Activated gamma-delta T cell treated with Interleukin-2 at 50 U/mL for 16 hours (primary cell): ENCODE measurements around the gene MORN3.
"Not testable (repeated sequence)": the region's sequence is repeated elsewhere in the genome, so short reads cannot be mapped to it uniquely, and the experiment has no call there.

Experiments used
- DNase-seq: peaks from one replicate; pipeline ENCODE4 v3.0.0-alpha.2; 2020

Gene MORN3

GRCh38 chr12:121669521-121669900 is at the start of gene MORN3:
MORN3 (minus strand) TSS chr12:121669654; CDS start chr12:121669483, 171 bp downstream.
- no peak for DNase-seq

GRCh38 chr12:121718653-121719239 is 49.3 kb upstream of the MORN3 start:
- DNase-seq = no peak

GRCh38 chr12:121717041-121717699 is 47.7 kb upstream of the MORN3 start:
- no peak for DNase-seq

DNA sequence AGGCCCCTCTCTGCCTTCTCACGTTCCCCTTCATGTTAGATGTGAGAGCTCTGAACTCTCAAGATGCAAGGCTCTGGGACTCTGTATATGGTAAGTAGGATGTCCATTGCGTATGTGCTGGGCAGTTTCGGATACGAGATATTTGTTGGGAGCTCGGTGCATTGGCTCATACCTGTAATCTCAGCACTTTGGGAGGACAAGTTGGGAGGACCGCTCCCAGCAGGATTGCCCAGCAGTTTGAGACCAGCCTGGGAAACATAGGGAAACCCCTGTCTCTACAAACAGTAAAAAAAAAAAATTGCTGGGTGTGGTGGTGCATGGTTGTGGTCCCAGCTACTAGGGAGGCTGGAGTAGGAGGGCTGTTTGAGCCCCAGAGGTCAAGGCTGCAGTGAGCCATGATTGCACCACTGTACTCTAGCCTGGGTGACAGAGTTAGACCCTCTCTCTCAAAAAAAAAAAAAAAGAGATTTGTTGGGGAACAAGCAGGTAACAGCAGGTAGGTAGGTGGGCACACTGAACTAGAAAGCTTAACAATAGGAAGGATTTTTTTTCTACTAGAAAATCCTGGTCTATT is 46.5 kb upstream of the MORN3 start:
- no peak for DNase-seq

DNA sequence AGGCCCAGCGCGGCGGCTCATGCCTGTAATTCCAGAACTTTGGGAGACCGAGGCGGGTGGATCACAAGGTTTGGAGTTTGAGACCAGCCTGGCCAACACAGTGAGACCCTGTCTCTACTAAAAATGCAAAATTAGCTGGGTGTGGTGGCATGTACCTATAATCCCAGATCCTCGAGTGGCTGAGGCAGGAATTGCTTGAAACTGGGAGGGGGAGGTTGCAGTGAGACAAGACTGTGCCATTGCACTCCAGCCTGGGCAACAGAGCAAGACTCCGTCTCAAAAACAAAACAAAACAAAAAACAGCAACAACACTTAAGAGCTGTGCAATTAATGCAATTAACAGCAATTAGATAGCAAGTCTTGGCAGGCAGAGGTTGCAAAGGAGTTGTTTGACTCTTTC is 45.6 kb upstream of the MORN3 start:
- not testable (repeated sequence) for DNase-seq

DNA sequence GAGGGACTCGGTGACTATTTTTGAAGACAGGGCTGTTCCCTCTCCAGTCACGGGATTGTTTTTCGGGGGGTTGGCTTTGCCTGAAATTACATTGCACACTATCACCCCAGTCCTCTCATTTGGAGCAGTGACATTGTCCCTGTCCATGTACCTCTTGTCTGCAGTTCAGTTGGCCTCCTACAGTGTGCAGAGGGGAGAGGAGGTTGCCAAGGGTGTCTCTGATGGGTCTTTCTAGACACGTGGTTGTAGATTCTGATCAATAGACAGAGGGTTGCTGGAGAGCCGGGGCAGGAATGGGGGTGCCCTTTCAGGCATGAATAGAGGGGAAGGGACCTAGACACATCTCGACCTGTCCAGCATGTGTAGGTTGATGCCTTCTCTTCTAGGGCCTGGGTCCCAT is 44.3 kb upstream of the MORN3 start:
- DNase-seq = no peak

GRCh38 chr12:121713257-121713777 is 43.9 kb upstream of the MORN3 start:
- no peak for DNase-seq

DNA sequence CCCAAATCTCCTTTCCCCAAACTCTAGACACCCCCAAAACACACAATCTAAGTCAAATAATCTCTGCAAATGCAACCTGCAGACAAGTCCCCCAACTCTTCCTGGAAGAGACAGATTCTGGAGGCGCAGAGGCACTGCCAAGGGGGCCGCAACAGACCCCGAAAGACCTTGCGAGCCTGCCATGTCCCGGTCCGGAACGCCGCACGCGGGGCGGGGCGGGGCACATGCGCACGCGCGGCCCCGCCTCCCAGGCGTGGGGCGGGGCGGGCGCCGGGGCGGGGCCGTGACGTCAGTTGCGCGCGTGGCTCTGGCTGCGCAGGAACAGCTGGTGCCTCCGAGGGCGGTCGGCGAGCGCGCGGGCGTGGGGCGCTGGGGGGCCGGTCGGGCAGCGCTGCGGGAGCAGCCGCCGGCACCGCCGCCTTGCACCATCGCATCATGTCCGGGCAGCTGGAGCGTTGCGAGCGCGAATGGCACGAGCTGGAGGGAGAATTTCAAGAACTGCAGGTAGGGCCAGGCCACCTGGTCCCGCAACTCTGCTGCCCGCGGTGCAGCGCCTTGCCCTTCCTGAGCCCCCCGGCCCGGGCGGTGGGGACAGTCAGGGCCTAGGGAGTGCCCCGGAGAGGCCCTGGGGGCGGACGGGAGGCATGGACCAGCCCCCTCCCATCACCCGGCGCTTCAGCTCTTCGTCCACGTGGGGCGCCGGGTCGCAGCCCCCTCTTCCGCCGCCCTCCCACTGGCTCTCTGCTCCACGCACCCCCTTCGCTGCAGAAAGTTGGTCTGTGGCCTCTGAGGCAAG is 43.2 kb upstream of the MORN3 start, which contains the start of gene TMEM120B:
Gene TMEM120B, plus strand, starts transcription at position 292 of the 796 bp plus-strand sequence. Its CDS starts 144 bp downstream, at position 436.
- DNase-seq = peak; percentile 77

DNA sequence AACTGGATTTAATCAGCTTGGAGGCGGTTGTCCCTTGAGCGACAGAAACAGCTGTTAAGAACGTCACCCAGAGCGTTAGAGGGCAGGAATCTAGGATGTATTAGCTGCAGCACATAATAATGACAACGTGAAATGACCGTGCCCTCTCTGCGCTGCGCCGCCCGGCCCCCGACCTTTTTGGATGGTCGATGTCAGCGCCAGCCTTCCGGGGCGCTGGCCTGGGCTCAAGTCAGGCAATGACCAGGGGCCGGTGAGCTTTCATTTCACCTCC is 42.7 kb upstream of the MORN3 start:
- DNase-seq = no peak

- no peak for DNase-seq
Measured at GRCh38 chr12:121711361-121712189, 42.1 kb upstream of the MORN3 start.

- no peak for DNase-seq
Measured at GRCh38 chr12:121709478-121709961, 40.1 kb upstream of the MORN3 start.

DNA sequence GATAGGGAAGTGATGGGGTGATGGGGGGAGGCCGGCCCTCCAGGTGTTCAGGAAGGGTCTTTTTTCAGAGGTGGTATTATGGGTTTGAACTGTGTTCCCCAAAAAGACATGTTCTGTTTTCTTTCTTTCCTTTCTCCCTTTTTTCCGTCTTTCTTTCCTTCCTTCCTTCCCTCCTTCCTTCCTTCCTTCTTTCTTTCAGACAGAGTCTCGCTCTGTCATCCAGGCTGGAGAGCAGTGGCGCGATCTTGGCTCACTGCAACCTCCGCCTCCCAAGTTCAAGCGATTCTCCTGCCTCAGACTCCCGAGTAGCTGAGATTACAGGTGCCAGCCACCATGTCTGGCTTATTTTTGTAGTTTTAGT is 39.6 kb upstream of the MORN3 start:
- not testable (repeated sequence) for DNase-seq

GRCh38 chr12:121708313-121709063 is 39.0 kb upstream of the MORN3 start:
- no peak for DNase-seq

GRCh38 chr12:121705514-121705913 is 36.1 kb upstream of the MORN3 start:
- no peak for DNase-seq

DNA sequence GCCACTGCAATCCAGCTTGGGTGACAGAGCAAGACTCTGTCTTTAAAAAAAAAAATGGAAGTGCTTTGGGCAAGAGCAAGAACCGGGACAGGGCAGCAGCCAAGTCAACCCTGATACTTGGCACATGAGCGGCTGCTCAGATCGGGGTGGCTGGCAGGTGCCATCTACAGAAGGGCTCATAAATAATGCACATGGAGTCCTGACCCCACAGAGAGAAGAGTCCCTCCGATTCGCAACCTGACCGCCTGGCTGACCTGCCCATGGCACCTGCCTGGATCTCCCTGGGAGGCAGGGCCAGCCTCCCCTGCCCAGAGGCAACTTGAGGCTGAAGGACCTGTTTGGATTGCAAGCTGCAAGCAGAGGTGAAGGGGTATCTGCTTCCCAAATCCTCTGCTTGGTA is 33.5 kb upstream of the MORN3 start:
- DNase-seq = no peak

GRCh38 chr12:121701667-121702277 is 32.3 kb upstream of the MORN3 start:
- no peak for DNase-seq

DNA sequence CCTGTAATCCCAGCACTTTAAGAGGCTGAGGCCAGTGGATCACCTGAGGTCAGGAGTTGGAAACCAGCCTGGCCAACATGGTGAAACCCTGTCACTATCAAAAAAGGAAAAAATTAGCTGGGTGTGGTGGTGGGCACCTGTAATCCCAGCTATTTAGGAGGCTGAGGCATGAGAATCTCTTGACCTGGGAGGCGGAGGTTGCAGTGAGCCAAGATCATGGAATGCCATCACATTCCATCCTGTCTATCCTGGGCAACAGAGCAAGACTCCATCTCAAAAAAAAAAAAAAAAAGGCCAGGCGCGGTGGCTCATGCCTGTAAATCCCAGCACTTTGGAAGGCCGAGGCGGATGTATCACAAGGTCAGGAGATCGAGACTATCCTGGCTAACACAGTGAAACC is 28.4 kb upstream of the MORN3 start:
- DNase-seq = not testable (repeated sequence)

- no peak for DNase-seq
Measured at GRCh38 chr12:121697093-121697698, 27.7 kb upstream of the MORN3 start.

- DNase-seq = no peak
Measured at GRCh38 chr12:121693155-121693687, 23.8 kb upstream of the MORN3 start.

DNA sequence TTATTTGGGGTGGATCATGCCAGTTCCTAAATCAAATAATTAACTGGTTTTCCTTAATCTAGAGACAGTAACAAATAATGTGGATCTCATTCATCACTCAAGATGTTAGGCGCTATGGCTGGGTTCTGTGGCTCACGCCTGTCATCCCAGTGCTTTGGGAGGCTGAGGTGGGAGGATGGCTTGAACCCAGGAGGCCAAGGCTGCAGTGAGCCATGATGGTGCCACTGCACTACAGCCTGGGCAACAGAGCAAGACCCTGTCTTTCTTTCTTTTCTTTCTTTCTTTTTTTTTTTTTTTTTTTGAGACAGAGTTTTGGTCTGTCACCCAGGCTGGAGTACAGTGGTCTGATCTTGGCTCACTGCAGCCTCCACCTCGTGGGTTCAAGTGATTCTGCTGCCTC is 23.3 kb upstream of the MORN3 start:
- DNase-seq = not testable (repeated sequence)

DNA sequence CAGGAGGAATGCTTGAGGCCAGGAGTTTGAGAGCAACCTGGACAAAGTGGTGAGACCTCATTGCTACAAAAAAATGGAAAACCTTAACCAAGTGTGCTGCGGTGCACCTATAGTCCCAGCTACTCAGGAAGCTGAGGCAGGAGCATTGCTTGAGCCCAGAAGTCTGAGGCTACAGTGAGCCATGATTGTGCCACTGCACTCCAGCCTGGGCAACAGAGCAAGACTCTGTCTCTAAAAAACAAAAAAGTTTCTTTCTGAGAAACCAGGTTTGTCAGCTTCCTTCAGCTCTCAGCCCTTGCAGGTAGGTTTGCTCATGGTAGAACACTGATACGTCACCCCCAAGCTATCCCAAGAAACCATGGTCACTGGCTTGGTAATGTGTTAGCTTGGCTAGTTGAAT is 20.0 kb upstream of the MORN3 start:
- DNase-seq = no peak
